Epithelial cell of proximal tubule (primary cell): ENCODE data around the gene SLC44A2. TPM values are rescaled to one million over a fixed set of nuclear protein-coding genes. Genes with fewer than 3 reads are reported as not detected.

Experiments used
- DNase-seq: peaks from one replicate; pipeline ENCODE4 v3.0.0-alpha.2; 2011; ENCODE audit warnings: low read depth
- H3K4me3 ChIP-seq: 2 replicates; pipeline ENCODE4 v1.5.1; 2011; ENCODE audit warnings: low read depth, mild to moderate bottlenecking, low read length
- total RNA-seq: library from RNA; depleted of rRNA; stranded (reverse); fragments of >200 nt; gene quantifications from 2 replicates; pipeline ENCODE4 v1.2.3, GENCODE V29; 2015
- TF ChIP-seq, protein P1 (sequence below): conservative IDR thresholded peaks from 2 replicates; pipeline ENCODE4 v1.5.1; 2012; ENCODE audit warnings: low read depth, mild to moderate bottlenecking, low read length

The SLC44A2 gene
- total RNA-seq: 48.5 and 52.0 TPM in 2 replicates

DNA sequence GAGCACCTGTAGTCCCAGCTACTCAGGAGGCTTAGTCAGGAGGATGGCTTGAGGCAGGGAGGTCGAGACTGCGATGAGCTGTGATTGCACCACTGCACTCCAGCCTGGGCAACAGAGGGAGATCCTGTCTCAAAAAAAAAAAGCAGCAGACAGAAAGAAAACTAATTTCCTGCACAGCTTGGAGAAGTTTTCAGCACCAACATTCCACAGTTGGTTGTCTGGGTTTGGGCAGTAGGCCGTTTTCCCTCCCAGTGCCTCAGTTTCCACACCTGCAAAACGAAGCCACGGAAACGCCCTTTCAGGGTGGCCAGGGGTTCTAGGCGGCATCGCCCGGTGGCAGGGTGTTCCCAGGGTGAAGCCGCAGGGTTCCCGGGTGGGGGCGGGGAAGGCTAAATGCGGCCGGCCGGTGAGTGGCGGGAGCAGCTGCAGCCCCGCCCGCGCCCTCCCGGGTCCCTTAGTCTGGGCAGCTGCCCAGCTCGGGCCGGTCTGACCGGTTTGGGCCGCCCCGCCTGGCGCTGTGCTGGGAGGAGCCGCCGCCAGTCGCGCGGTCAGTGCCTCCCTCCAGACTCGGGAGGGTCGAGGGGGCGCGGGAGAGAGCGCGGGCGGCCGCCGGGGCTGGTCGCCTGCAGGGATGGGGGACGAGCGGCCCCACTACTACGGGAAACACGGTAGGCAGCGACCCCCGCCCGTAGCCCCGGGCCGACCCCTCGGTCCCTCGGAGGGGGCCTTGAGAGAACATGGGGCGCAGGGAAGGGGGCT is at the start of gene SLC44A2:
TSS of gene SLC44A2 (plus strand) at position 551 of the 759 bp plus-strand sequence. CDS start at position 632, 81 bp downstream.
- peak within 1 kb of the TSS; percentile 71 for H3K4me3 ChIP-seq
- TF ChIP-seq, protein P1, sequence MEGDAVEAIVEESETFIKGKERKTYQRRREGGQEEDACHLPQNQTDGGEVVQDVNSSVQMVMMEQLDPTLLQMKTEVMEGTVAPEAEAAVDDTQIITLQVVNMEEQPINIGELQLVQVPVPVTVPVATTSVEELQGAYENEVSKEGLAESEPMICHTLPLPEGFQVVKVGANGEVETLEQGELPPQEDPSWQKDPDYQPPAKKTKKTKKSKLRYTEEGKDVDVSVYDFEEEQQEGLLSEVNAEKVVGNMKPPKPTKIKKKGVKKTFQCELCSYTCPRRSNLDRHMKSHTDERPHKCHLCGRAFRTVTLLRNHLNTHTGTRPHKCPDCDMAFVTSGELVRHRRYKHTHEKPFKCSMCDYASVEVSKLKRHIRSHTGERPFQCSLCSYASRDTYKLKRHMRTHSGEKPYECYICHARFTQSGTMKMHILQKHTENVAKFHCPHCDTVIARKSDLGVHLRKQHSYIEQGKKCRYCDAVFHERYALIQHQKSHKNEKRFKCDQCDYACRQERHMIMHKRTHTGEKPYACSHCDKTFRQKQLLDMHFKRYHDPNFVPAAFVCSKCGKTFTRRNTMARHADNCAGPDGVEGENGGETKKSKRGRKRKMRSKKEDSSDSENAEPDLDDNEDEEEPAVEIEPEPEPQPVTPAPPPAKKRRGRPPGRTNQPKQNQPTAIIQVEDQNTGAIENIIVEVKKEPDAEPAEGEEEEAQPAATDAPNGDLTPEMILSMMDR: no peak
- no peak for DNase-seq

DNA sequence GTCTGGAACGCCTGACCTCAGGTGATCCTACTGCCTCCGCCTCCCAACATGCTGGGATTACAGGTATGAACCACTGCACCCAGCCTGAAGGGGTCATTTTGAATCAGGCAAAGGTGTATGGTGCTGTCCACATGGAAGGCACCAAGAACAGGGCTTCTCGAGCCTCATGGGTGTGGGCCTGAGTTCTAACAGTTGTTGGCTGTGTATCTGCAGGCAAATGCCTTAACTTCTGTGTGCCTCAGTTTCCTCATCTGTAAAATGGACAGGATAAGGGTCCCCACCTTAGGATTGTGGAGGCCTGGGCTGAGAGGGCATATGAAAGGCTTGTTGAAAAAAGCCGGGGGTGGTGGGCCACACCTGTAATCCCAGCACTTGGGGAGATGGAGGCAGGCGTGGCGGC is 47.4 kb upstream of the SLC44A2 start:
- TF ChIP-seq, protein P1: no peak
- no peak for DNase-seq
- no peak overlapping the region for H3K4me3 ChIP-seq

DNA sequence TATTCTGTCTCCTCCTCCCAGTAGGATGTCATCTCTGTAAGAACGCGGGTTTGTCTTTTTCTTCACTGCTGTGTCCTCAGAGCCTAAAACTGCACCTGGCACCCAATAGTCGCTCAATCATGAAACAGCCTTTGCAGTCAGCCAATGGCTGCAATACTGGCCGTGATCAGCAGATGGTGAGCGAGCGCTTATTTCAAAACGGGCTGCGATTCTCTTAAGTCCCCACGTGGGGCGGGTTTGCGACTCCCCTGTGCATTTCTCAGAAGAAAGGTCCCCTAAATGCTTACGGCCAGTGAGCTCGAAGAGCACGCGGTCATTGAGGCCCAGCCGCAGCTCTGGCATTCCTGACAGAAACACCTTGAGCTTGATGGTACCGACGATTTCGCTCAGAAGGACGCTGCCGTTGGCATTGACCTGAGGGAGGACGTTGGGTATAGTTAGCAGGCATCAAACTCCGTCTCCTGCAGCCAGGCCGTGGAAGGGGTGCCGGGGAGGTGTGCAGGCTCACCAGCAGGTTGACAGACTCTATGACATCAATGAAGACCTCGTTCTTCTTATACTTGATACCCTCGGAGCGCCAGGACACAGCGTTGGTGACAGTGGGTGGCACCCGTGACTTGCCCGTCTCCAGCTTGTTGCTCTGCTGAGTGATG is 44.2 kb upstream of the SLC44A2 start:
- DNase-seq: no peak
- H3K4me3 ChIP-seq: peak overlapping the region; percentile 22
- TF ChIP-seq, protein P1: peak; percentile 100

DNA sequence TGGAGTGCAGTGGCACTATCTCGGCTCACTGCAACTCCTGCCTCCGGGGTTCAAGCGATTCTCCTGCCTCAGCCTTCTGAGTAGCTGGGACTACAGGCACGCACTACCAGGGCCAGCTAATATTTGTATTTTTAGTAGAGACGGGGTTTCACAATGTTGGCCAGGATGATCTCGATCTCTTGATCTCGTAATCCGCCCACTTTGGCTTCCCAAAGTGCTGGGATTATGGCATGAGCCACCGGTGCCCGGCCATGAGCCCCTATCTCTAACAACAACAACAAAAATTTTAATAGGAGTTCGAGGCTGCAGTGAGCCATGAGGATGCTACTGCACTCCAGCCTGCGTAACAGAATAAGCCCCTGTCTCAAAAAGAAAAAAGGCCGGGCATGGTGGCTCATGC is 43.3 kb upstream of the SLC44A2 start:
- no peak for DNase-seq
- H3K4me3 ChIP-seq: no peak overlapping the region
- TF ChIP-seq, protein P1: no peak

DNA sequence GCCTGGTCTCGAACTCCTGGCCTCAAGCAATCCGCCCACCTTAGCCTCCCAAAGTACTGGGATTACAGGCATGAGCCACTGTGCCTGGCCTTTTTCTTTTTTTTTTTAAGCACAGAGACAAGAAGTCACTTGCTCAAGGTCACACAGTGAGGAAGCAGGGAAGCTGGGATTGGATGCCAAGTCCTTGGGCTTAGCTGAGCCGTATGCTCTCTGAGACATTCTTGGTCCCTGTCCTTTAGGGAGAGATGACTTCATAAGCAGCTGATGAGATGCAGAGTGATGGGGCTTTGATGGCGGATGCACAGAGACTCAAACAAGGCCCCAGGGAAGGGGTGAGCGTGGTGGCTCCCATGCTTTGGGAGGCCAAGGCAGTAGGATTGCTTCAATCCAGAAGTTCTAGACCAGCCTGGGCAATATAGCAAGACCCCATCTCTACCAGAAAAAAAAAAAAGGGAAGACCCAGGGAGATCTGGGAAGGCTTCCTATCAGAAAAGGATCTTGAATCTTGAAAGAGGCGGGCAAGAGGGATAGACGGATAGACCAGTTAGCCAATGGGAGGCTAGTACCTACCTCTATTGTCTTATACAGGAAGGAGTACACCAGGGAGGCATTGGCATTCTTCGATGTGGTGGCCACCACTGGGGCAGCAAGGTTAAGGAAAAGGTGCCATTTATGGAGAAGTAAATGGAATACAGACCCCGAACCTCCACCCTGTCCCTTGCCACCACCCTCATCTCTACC is 42.1 kb upstream of the SLC44A2 start:
- no peak overlapping the region for H3K4me3 ChIP-seq
- no peak for DNase-seq
- TF ChIP-seq, protein P1: no peak

DNA sequence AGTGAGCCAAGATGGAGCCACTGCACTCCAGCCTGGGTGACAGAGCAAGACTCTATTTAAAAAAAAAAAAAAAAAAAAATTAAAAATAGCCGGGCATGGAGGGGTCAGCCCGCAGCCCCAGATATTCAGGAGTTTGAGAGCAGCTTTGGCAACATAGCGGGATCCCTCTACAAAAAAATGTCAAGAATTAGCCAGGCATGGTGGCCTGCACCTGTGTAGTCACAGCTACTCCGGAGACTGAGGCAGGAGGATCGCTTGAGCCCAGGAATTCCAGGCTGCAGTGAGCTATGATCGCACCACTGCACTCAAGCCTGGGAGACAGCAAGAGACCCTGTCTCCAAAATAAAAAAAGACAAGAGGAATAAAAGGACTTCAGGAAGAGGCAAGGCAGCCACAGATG is 39.0 kb upstream of the SLC44A2 start:
- DNase-seq: no peak
- TF ChIP-seq, protein P1: no peak
- H3K4me3 ChIP-seq: no peak overlapping the region
